Neural cell (in vitro differentiated cells): ENCODE data around the gene DMKN. TPM values are rescaled to one million over a fixed set of nuclear protein-coding genes. Genes with fewer than 3 reads are reported as not detected.

ENCODE experiments used
- H2AFZ ChIP-seq: fragments of 200-600, 300-800 bp; sonication (generic), shearing (Covaris generic); 2 replicates; pipeline ENCODE4 v1.6.0; 2014; ENCODE audit warnings: low read depth, mild to moderate bottlenecking, antibody characterized with exemption, low read length, moderate library complexity
- H3F3A ChIP-seq: fragments of 200-600 bp; shearing (Covaris generic); 2 replicates; pipeline ENCODE4 v1.6.1; 2016; ENCODE audit warnings: mild to moderate bottlenecking, moderate library complexity, mixed read lengths, antibody characterized with exemption, low read length; ENCODE audit not compliant: insufficient read depth, poor library complexity, severe bottlenecking
- H3K27ac ChIP-seq: fragments of 200-600, 300-800 bp; sonication (generic), shearing (Covaris generic); 2 replicates; pipeline ENCODE4 v1.5.1; 2014; ENCODE audit warnings: mild to moderate bottlenecking, low read length, moderate library complexity
- H3K27me3 ChIP-seq: fragments of 300-800, 200-600 bp; sonication (generic), shearing (Covaris generic); 2 replicates; pipeline ENCODE4 v1.6.0; 2014; ENCODE audit warnings: mild to moderate bottlenecking, low read depth, low read length, moderate library complexity; ENCODE audit not compliant: insufficient read depth
- H3K36me3 ChIP-seq: fragments of 300-800, 200-600 bp; sonication (generic), shearing (Covaris generic); 2 replicates; pipeline ENCODE4 v1.5.1; 2014; ENCODE audit warnings: mild to moderate bottlenecking, antibody characterized with exemption, low read length, moderate library complexity; ENCODE audit not compliant: insufficient read depth
- H3K4me2 ChIP-seq: fragments of 300-800, 200-600 bp; sonication (generic), shearing (Covaris generic); 2 replicates; pipeline ENCODE4 v1.6.0; 2014; ENCODE audit warnings: mild to moderate bottlenecking, low read length
- H3K4me3 ChIP-seq: fragments of 300-800, 200-600 bp; sonication (generic), shearing (Covaris generic); 2 replicates; pipeline ENCODE4 v1.5.1; 2014; ENCODE audit warnings: mild to moderate bottlenecking, low read length, moderate library complexity
- H3K79me2 ChIP-seq: fragments of 200-600 bp; shearing (Covaris generic); replicated peaks from 2 replicates; pipeline ENCODE4 v1.6.0; 2014; ENCODE audit warnings: mild to moderate bottlenecking, low read length, moderate library complexity; ENCODE audit not compliant: insufficient read depth
- H3K9ac ChIP-seq: fragments of 300-800, 200-600 bp; sonication (generic), shearing (Covaris generic); 2 replicates; pipeline ENCODE4 v1.6.1; 2016; ENCODE audit warnings: mild to moderate bottlenecking, low read length, mixed read lengths
- H3K9me2 ChIP-seq: fragments of 200-600 bp; shearing (Covaris generic); 2 replicates; pipeline ENCODE4 v1.6.1; 2016; ENCODE audit warnings: mild to moderate bottlenecking, low read length, mixed read lengths; ENCODE audit not compliant: insufficient read depth
- H3K9me3 ChIP-seq: fragments of 200-600, 300-800 bp; sonication (generic), shearing (Covaris generic); 2 replicates; pipeline ENCODE4 v1.6.1; 2016; ENCODE audit warnings: mild to moderate bottlenecking, mixed run types, low read length, moderate library complexity, mixed read lengths
- H4K20me1 ChIP-seq: fragments of 200-600 bp; shearing (Covaris generic); 2 replicates; pipeline ENCODE4 v1.6.1; 2016; ENCODE audit warnings: mild to moderate bottlenecking, mixed run types; ENCODE audit not compliant: insufficient read depth
- EP300 ChIP-seq: fragments of 450-650 bp; conservative IDR thresholded peaks from 2 replicates; pipeline ENCODE4 v1.6.1; 2014; ENCODE audit warnings: antibody characterized with exemption, mild to moderate bottlenecking, moderate library complexity; ENCODE audit not compliant: poor library complexity, severe bottlenecking
- EZH2 ChIP-seq: fragments of 200-600, 300-800 bp; shearing (Covaris generic), sonication (generic); IDR thresholded peaks from 2 replicates; pipeline ENCODE4 v1.6.1; 2014; ENCODE audit warnings: antibody characterized with exemption, low read length, borderline replicate concordance, mild to moderate bottlenecking; ENCODE audit not compliant: insufficient read depth, poor library complexity, severe bottlenecking
- MXI1 ChIP-seq: fragments of 450-650 bp; conservative IDR thresholded peaks from 2 replicates; pipeline ENCODE4 v1.6.1; 2014; ENCODE audit warnings: antibody characterized with exemption, mild to moderate bottlenecking; ENCODE audit not compliant: poor library complexity, severe bottlenecking
- POLR2AphosphoS5 ChIP-seq: IDR thresholded peaks from 2 replicates; pipeline ENCODE4 v1.6.1; 2012
- RAD21 ChIP-seq: fragments of 450-650 bp; conservative IDR thresholded peaks from 2 replicates; pipeline ENCODE4 v1.6.1; 2014; ENCODE audit warnings: antibody characterized with exemption, mild to moderate bottlenecking, moderate library complexity
- SMC3 ChIP-seq: fragments of 450-650 bp; conservative IDR thresholded peaks from 2 replicates; pipeline ENCODE4 v1.6.1; 2014; ENCODE audit warnings: antibody characterized with exemption, mild to moderate bottlenecking, moderate library complexity; ENCODE audit not compliant: poor library complexity
- TAF1 ChIP-seq: IDR thresholded peaks from 2 replicates; pipeline ENCODE4 v1.6.1; 2012; ENCODE audit warnings: low read depth
- polyA plus RNA-seq: library from polyadenylated mRNA; depleted of rRNA; stranded (reverse); fragments of >200 nt; gene quantifications from 2 replicates; pipeline ENCODE4 v1.2.3, GENCODE V29; 2014
- TF ChIP-seq, protein P1 (sequence below): fragments of 450-650 bp; IDR thresholded peaks from 2 replicates; pipeline ENCODE4 v1.5.1; 2014; ENCODE audit warnings: antibody characterized with exemption, mild to moderate bottlenecking, moderate library complexity; ENCODE audit not compliant: poor library complexity, severe bottlenecking
- TF ChIP-seq, protein P2 (sequence below): IDR thresholded peaks from 2 replicates; pipeline ENCODE4 v1.6.1; 2012; ENCODE audit warnings: borderline replicate concordance

Gene DMKN
- polyA plus RNA-seq, 1 donor from 2014 or later: not detected

DNA sequence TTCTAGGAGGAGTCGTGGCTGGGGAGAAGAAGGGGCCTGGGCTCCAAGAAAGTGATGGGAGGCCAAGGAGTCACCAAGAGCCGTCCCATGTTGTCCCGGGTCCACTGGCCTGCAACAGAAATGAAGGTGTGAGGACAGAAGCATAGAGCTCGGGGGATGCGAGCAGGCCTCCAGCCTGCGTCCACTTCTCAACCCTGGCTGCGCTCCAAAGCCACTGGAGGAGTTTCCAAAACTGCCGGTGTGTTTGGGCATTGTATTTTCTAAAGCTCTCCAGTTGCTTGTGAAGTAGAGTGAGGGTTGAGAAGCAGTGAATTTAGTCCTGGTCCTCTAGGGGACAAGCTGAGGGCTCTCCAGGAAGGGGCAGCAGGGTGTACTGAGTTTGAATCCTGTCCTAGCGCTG lies 52.4 kb downstream of the DMKN start:
- H4K20me1 ChIP-seq: no peaks in the 10 kb centered on the region
- H3K9me2 ChIP-seq: no peaks in the 10 kb centered on the region
- H3K36me3 ChIP-seq: no peaks in the 10 kb centered on the region
- H3K27ac ChIP-seq: no peak overlapping the region
- no peak for TF ChIP-seq POLR2AphosphoS5
- no peak for TF ChIP-seq EZH2
- TF ChIP-seq, protein P1, sequence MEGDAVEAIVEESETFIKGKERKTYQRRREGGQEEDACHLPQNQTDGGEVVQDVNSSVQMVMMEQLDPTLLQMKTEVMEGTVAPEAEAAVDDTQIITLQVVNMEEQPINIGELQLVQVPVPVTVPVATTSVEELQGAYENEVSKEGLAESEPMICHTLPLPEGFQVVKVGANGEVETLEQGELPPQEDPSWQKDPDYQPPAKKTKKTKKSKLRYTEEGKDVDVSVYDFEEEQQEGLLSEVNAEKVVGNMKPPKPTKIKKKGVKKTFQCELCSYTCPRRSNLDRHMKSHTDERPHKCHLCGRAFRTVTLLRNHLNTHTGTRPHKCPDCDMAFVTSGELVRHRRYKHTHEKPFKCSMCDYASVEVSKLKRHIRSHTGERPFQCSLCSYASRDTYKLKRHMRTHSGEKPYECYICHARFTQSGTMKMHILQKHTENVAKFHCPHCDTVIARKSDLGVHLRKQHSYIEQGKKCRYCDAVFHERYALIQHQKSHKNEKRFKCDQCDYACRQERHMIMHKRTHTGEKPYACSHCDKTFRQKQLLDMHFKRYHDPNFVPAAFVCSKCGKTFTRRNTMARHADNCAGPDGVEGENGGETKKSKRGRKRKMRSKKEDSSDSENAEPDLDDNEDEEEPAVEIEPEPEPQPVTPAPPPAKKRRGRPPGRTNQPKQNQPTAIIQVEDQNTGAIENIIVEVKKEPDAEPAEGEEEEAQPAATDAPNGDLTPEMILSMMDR: no peak
- TF ChIP-seq, protein P2, sequence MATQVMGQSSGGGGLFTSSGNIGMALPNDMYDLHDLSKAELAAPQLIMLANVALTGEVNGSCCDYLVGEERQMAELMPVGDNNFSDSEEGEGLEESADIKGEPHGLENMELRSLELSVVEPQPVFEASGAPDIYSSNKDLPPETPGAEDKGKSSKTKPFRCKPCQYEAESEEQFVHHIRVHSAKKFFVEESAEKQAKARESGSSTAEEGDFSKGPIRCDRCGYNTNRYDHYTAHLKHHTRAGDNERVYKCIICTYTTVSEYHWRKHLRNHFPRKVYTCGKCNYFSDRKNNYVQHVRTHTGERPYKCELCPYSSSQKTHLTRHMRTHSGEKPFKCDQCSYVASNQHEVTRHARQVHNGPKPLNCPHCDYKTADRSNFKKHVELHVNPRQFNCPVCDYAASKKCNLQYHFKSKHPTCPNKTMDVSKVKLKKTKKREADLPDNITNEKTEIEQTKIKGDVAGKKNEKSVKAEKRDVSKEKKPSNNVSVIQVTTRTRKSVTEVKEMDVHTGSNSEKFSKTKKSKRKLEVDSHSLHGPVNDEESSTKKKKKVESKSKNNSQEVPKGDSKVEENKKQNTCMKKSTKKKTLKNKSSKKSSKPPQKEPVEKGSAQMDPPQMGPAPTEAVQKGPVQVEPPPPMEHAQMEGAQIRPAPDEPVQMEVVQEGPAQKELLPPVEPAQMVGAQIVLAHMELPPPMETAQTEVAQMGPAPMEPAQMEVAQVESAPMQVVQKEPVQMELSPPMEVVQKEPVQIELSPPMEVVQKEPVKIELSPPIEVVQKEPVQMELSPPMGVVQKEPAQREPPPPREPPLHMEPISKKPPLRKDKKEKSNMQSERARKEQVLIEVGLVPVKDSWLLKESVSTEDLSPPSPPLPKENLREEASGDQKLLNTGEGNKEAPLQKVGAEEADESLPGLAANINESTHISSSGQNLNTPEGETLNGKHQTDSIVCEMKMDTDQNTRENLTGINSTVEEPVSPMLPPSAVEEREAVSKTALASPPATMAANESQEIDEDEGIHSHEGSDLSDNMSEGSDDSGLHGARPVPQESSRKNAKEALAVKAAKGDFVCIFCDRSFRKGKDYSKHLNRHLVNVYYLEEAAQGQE: no peak
- TF ChIP-seq EP300: no peak
- no peak for TF ChIP-seq TAF1
- no peak for TF ChIP-seq RAD21
- no peak for TF ChIP-seq SMC3
- TF ChIP-seq MXI1: no peak
- no peaks in the 10 kb centered on the region for H3K79me2 ChIP-seq
- no peak overlapping the region for H3K4me3 ChIP-seq
- no peak overlapping the region for H3K4me2 ChIP-seq
- H3K9ac ChIP-seq: no peak overlapping the region
- H3K27me3 ChIP-seq: no peaks in the 10 kb centered on the region
- H3F3A ChIP-seq: no peaks in the 10 kb centered on the region
- H2AFZ ChIP-seq: no peak overlapping the region
- H3K9me3 ChIP-seq: no peaks in the 10 kb centered on the region

DNA sequence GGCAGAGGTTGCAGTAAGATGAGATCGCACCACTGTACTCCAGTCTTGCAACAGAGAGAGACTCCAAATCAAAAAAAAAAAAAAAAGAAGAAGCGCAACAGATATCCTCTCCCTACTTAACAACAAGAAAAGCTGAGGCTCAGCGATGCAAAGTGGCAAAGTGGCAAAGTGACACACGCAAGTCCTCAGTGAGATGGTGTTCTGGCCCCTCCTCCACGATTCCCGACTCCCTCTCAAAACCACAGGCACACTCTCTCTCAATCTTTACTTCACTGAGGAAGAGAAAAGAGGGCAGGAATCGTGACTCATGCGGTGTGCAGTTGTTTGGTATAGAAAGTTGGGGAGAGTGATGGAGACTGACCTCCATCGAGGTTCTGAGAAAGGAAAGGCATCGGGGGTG lies 52.8 kb downstream of the DMKN start:
- Histone ChIP-seq H3K4me3 (no peak overlapping the region), H3K27me3 (no peaks in the 10 kb centered on the region), H4K20me1 (no peaks in the 10 kb centered on the region), H3K27ac (no peak overlapping the region), H3K36me3 (no peaks in the 10 kb centered on the region), H3K9me3 (no peaks in the 10 kb centered on the region), H3K9me2 (no peaks in the 10 kb centered on the region), H3F3A (no peaks in the 10 kb centered on the region), H3K9ac (no peak overlapping the region), H3K79me2 (no peaks in the 10 kb centered on the region), H2AFZ (no peak overlapping the region), H3K4me2 (no peak overlapping the region)
- TF ChIP-seq EP300 (no peak), POLR2AphosphoS5 (no peak), MXI1 (no peak), EZH2 (no peak), RAD21 (no peak), SMC3 (no peak), TAF1 (no peak)
- TF ChIP-seq, protein P2: no peak
- TF ChIP-seq, protein P1: no peak
